HG03066 (cell line): ENCODE data around the gene PFDN4.
"Not testable (repeated sequence)": the region's sequence is repeated elsewhere in the genome, so short reads cannot be mapped to it uniquely, and the experiment has no call there.

ENCODE experiments used
- ATAC-seq: cut with Tn5 transposase; IDR thresholded peaks from one replicate; pipeline ENCODE4 v1.9.1; 2021; ENCODE audit warnings: low read depth; ENCODE audit not compliant: unreplicated experiment

Gene PFDN4

DNA sequence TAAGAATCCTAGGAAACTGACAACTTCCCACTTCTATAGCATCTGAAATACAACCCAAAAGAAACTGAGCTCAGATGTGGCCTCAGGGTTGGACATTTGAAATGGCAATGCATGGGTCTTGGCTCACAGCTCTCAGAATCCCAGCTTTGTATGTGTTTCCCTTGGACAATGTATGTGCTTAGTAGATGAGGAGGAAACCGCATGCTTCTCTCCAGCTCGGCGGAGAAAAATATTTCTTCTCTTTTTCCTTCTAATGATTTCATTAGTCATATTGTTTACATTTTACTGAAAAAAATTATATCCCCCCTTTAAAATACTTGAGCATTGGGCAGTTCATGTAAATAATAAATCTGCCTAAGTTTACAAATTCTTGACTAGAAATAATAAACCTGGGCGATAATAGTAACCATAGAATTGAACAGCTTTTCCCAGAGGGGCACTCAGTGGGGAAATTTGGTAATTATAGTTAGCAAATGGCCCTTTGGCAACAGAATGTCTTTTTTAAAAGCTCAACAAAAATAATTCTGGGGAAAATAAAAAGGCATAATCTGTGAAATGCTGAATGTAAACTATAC lies 55.3 kb downstream of the PFDN4 start:
- ATAC-seq: no peak

DNA sequence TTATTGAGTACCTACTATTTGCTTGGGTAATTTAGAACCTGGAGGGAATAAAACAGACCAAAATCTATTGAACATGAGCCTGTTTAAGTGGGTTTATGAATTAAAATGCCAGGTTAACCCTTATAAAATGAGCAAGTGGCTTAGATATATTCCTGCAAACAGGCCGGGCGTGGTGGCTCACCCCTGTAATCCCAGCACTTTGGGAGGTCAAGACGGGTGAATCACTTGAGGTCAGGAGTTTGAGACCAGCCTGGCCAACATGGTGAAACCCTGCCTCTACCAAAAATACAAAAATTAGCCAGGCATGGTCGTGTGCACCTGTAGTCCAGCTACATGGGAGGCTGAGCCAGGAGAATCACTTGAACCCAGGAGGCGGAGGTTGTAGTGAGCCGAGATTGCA lies 57.9 kb downstream of the PFDN4 start:
- not testable (repeated sequence) for ATAC-seq

DNA sequence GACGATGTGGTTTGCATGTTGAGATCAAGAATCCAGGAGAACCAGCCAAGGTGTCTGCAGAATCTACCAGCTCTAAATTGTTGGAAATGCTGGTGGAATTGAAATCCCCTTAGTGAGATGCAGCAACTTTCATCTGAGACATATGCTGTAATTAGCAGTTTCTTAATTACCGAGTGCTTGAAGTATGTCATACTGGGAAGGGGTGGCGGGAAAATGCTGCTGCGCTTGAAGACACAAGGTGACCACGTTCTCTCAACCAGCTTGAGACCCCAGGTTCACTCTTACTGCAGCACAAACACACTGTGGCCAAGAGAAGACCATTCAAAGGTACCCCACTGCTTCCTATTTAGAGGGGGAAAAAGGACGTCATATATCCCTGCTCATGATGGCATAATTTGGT lies 59.0 kb downstream of the PFDN4 start:
- ATAC-seq: no peak

DNA sequence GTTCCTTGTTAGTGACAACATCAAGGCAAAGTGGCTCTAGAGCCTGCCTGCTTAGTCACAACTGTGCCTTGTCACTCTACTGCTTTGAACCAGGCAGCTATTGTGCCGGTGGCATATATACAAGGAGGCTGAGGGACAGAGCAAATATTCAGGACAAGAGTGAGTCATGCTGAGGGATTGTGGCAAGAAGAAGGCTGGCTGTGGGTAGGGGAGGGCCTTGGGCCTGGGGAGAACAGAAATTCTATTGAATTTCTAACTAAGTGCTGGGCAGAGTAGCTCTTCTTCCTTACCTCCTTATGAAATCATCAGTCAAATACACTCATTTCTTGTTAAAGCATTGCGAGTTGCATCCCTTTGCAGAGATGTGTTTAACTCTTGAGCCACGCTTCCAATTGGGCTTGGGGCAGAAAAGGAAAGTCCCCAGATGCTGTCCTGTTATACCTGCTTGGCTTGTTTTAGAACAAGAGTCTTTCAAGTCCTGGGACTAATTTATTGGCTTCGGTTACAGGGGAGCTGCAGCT lies 59.7 kb downstream of the PFDN4 start:
- ATAC-seq: no peak

DNA sequence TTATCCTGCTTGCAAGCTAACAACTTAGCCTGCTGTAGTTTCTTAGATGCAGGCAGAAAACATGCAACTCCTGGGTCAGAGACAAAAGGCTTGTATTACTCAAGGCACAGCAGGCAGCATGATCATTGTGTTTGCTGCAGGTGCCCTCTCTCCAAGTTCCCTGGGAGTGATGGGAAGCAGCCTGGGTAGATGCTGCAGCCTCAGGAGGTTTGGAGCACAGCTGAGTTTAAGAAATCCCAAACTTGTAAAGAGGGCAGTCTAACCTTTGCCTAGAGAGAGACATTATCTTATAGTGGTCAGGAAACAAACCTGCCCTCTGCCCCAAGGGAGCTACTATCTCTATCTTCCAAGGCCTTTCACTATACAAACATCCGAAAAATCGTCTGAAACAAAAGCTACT lies 61.1 kb downstream of the PFDN4 start:
- ATAC-seq: no peak
